ENCODE data around the gene PLA2G4A. TPM values are rescaled to one million over a fixed set of nuclear protein-coding genes. Genes with fewer than 3 reads are reported as not detected.
A peak's percentile ranks its signal among the peaks of the same experiment; 100 is the strongest.

Gene PLA2G4A
- total RNA-seq, 6 experiments from 2014 or later = 0.25 to 0.90 (median 0.45) TPM

DNA sequence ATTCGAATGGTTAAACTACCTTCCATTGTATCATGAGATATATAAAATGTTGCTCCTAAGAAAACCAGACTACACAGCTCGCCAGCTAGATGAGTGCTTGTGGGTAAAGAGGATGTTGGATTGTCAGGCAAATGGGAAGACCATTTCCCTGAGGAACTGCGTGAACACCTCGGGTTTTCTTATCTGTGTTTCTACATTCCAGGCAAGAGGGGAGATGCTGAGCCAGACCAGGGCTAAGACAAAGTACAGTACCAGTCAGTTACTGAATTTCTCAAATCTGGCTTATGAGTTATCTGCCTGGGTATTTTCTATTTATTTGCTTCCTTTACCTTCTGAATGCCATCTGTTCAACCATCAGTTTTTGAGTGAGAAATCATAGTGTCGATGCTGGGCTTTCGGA lies 170.8 kb downstream of the PLA2G4A start:
- H3K9me3 Mint-ChIP-seq = no peaks in the 10 kb centered on the region
- DNase-seq = no peak
- peaks cover 16% of the 10 kb centered on the region for H3K4me1 Mint-ChIP-seq (ENCODE audit: low read depth)
- no peak overlapping the region for H3K27ac Mint-ChIP-seq
- H3K36me3 Mint-ChIP-seq (ENCODE audit: low read depth) = no peaks in the 10 kb centered on the region
- TF ChIP-seq, protein P1, sequence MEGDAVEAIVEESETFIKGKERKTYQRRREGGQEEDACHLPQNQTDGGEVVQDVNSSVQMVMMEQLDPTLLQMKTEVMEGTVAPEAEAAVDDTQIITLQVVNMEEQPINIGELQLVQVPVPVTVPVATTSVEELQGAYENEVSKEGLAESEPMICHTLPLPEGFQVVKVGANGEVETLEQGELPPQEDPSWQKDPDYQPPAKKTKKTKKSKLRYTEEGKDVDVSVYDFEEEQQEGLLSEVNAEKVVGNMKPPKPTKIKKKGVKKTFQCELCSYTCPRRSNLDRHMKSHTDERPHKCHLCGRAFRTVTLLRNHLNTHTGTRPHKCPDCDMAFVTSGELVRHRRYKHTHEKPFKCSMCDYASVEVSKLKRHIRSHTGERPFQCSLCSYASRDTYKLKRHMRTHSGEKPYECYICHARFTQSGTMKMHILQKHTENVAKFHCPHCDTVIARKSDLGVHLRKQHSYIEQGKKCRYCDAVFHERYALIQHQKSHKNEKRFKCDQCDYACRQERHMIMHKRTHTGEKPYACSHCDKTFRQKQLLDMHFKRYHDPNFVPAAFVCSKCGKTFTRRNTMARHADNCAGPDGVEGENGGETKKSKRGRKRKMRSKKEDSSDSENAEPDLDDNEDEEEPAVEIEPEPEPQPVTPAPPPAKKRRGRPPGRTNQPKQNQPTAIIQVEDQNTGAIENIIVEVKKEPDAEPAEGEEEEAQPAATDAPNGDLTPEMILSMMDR (IDR thresholded peaks at IDR 0.05) = no peak
- no peak overlapping the region for H3K4me3 Mint-ChIP-seq
- H3K27me3 Mint-ChIP-seq (ENCODE audit: insufficient read depth) = no peaks in the 10 kb centered on the region; the same call in 1 of the 2 replicates

DNA sequence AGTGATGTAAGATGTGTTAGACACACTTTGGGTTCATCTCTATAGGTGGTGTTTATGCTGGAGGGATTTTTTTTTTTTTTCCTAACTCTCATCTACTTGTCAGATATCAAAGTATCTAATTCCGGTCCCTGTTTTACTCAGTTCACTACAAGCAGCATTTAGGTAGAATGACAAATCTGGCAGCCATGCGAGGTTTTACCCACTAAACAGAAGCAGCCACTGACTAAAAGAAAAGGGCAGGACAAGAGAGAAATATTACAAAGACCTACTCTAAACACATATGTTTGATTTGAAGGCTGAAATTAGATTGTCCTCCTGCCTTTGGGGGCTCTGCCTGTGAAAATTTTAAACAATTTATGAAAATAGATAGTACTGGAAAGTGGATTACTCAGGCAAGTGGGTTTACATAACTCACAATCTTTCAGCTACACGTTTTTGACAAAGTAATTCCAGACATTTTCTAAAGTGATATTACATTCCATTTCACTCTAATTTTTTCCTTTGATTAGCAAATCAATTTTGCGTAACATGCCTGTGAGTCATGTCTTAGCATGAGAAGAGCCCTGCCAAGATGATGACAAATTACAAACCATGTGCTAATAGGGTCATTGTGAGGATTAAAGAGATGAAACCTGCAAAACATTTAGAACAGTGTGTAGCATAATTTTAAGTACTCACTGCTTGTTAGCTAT lies 172.6 kb downstream of the PLA2G4A start:
- TF ChIP-seq, protein P1 (IDR thresholded peaks at IDR 0.05) = no peak
- H3K9me3 Mint-ChIP-seq = no peaks in the 10 kb centered on the region
- H3K4me1 Mint-ChIP-seq (ENCODE audit: low read depth) = peaks cover 16% of the 10 kb centered on the region
- peak overlapping the region; percentile 18; the same call in 1 of the 2 replicates for H3K27ac Mint-ChIP-seq
- H3K27me3 Mint-ChIP-seq (ENCODE audit: insufficient read depth) = no peaks in the 10 kb centered on the region; the same call in 1 of the 2 replicates
- no peaks in the 10 kb centered on the region for H3K36me3 Mint-ChIP-seq (ENCODE audit: low read depth)
- DNase-seq = peak; percentile 54
- peak overlapping the region; percentile 9; the same call in 1 of the 2 replicates for H3K4me3 Mint-ChIP-seq

DNA sequence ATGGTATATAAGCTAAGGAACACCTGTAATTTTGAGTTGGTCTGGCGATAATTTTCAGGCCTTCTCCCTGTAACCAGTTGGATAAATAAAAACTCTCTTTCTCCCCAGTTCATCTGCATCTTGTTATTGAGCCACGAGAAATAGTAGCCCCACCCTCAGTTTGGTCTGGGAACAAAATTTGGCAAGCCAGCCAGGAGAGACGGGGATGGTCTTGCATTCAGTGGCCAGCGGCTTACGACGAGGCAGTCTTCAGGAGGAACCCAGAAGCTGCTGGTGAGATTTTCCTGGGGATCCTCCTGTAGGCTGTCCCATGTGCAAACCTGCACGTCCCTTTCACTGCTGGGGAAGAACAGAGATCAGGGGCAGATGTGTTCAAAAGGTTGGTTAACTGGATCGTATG lies 174.6 kb downstream of the PLA2G4A start:
- H3K4me3 Mint-ChIP-seq = no peak overlapping the region
- peaks cover 2% of the 10 kb centered on the region; the same call in 1 of the 2 replicates for H3K27me3 Mint-ChIP-seq (ENCODE audit: insufficient read depth)
- H3K27ac Mint-ChIP-seq = no peak overlapping the region
- H3K4me1 Mint-ChIP-seq (ENCODE audit: low read depth) = peaks cover 16% of the 10 kb centered on the region
- TF ChIP-seq, protein P1 (IDR thresholded peaks at IDR 0.05) = no peak
- no peak for DNase-seq
- H3K9me3 Mint-ChIP-seq = peaks cover 4% of the 10 kb centered on the region; the same call in 1 of the 2 replicates
- no peaks in the 10 kb centered on the region for H3K36me3 Mint-ChIP-seq (ENCODE audit: low read depth)

DNA sequence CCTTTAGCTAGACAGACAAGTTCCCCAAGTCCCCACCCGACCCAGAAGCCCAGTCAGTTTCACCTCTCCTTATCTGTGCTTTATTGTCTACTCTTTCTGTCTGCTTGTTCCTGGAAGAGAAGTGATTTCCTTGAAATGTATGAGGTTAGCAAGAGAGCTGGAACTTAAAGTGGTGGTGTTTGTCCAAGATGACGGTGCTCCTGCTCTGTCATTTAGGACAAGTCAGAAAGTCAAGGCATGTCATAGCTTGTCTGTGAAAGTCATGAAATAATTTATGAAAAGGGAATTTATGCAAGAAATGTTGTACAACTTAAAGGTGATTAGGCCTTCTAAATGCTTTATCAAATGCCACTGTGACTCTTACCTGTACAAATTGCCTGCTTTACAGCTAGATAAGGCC lies 178.1 kb downstream of the PLA2G4A start:
- DNase-seq = no peak
- Mint-ChIP-seq H3K27ac (no peak overlapping the region), H3K4me1 (ENCODE audit: low read depth) (peaks cover 2% of the 10 kb centered on the region), H3K9me3 (peaks cover 4% of the 10 kb centered on the region; the same call in 1 of the 2 replicates), H3K36me3 (ENCODE audit: low read depth) (no peaks in the 10 kb centered on the region), H3K4me3 (no peak overlapping the region), H3K27me3 (ENCODE audit: insufficient read depth) (peaks cover 2% of the 10 kb centered on the region; the same call in 1 of the 2 replicates)
- TF ChIP-seq, protein P1 (IDR thresholded peaks at IDR 0.05) = no peak

DNA sequence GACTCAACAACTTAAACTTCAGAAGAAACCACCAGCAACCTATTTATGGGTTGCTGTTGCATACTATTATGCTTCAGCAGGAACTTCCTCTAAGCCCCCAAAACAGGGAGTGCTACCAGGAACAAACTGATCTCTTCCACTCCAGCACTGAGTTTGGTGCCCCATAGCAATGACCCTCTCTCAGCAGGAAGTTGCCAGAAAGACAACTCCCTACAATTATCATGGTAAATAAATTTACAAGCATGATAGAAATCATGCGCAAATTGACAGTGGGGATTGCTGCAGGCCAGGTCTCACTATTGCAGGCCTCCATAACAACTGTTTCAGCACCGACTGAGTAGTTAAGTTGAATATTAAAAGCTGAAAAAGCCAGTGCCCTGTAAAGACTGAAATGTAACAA lies 180.6 kb downstream of the PLA2G4A start:
- Mint-ChIP-seq H3K4me1 (ENCODE audit: low read depth) (no peaks in the 10 kb centered on the region), H3K27me3 (ENCODE audit: insufficient read depth) (peaks cover 2% of the 10 kb centered on the region; the same call in 1 of the 2 replicates), H3K9me3 (peaks cover 4% of the 10 kb centered on the region; the same call in 1 of the 2 replicates), H3K4me3 (no peak overlapping the region), H3K36me3 (ENCODE audit: low read depth) (no peaks in the 10 kb centered on the region), H3K27ac (no peak overlapping the region)
- no peak for DNase-seq
- TF ChIP-seq, protein P1 (IDR thresholded peaks at IDR 0.05) = no peak

Measured in HFFc6 (cell line).